GM21786 (cell line): ENCODE results near the gene KRTAP3-2.
"Not testable (repeated sequence)": the region's sequence is repeated elsewhere in the genome, so short reads cannot be mapped to it uniquely, and the experiment has no call there.

Source experiments
- ATAC-seq: cut with Tn5 transposase; IDR thresholded peaks from one replicate; pipeline ENCODE4 v1.9.1; 2021; ENCODE audit not compliant: unreplicated experiment

Gene KRTAP3-2

GRCh38 chr17:40999563-40999962 lies at the start of gene KRTAP3-2:
KRTAP3-2 (minus strand) TSS chr17:40999906; CDS start chr17:40999853, 53 bp downstream.
- not testable (repeated sequence) for ATAC-seq

- no peak for ATAC-seq
Observed at GRCh38 chr17:41049110-41049509, 49.4 kb upstream of the KRTAP3-2 start.

GRCh38 chr17:41048441-41048840 lies 48.7 kb upstream of the KRTAP3-2 start:
- ATAC-seq = no peak

GRCh38 chr17:41046735-41047465 lies 47.2 kb upstream of the KRTAP3-2 start, which contains the start of gene KRTAP2-1:
KRTAP2-1 (minus strand) TSS chr17:41047316; CDS start chr17:41047267, 49 bp downstream.
- not testable (repeated sequence) for ATAC-seq

GRCh38 chr17:41042953-41043352 lies 43.2 kb upstream of the KRTAP3-2 start:
- ATAC-seq = no peak

GRCh38 chr17:41040783-41041571 lies 41.3 kb upstream of the KRTAP3-2 start, which contains the start of gene KRTAP1-1:
KRTAP1-1 (minus strand) TSS chr17:41041450; CDS start chr17:41041397, 53 bp downstream.
- not testable (repeated sequence) for ATAC-seq

GRCh38 chr17:41037853-41038350 lies 38.2 kb upstream of the KRTAP3-2 start:
- ATAC-seq = no peak

- ATAC-seq = not testable (repeated sequence)
Observed at GRCh38 chr17:41034346-41034935, 34.7 kb upstream of the KRTAP3-2 start, which contains the start of gene KRTAP1-3. KRTAP1-3 (minus strand) TSS chr17:41034874; CDS start chr17:41034821, 53 bp downstream.

GRCh38 chr17:41029633-41030245 lies 30.0 kb upstream of the KRTAP3-2 start, which contains the start of gene KRTAP1-4:
KRTAP1-4 (minus strand) TSS chr17:41030195; CDS start chr17:41030078, 117 bp downstream.
- ATAC-seq = no peak

- ATAC-seq = no peak
Observed at GRCh38 chr17:41026715-41027471, 27.2 kb upstream of the KRTAP3-2 start, which contains the start of gene KRTAP1-5. KRTAP1-5 (minus strand) TSS chr17:41027208; CDS start chr17:41027155, 53 bp downstream.

- ATAC-seq = no peak
Observed at GRCh38 chr17:41024697-41025096, 25.0 kb upstream of the KRTAP3-2 start.

GRCh38 chr17:41020336-41020735 lies 20.6 kb upstream of the KRTAP3-2 start:
- no peak for ATAC-seq

- no peak for ATAC-seq
Observed at GRCh38 chr17:41019415-41019814, 19.7 kb upstream of the KRTAP3-2 start.

GRCh38 chr17:41018541-41018940 lies 18.8 kb upstream of the KRTAP3-2 start:
- no peak for ATAC-seq

GRCh38 chr17:41016578-41017215 lies 17.0 kb upstream of the KRTAP3-2 start:
- no peak for ATAC-seq

GRCh38 chr17:41015454-41015853 lies 15.7 kb upstream of the KRTAP3-2 start:
- no peak for ATAC-seq

GRCh38 chr17:41013606-41014005 lies 13.9 kb upstream of the KRTAP3-2 start:
- no peak for ATAC-seq

GRCh38 chr17:41013181-41013580 lies 13.5 kb upstream of the KRTAP3-2 start:
- no peak for ATAC-seq
